Measurements from ENCODE around the gene KLHL15. TPM values are rescaled to one million over a fixed set of nuclear protein-coding genes. Genes with fewer than 3 reads are reported as not detected.

Gene KLHL15
- total RNA-seq, 1 experiment from 2014 or later: 14.7 TPM

DNA sequence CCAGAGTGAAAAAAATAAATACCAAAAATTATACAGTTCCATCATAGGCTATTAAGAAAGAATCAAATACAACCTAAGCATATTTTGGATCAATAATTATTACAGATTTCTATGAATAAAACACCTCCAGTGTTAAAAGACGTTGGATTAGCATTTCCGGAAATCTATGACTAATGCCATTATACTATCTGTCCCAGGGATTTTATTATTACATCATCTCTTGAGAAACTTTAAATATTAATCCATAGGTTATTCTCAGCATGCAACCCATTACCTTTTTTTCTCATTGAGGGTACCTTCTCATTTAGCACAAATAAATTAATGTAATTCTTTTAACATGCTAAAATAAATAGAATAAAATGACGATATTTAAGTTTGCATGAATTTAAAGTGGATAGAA is 74.6 kb downstream of the KLHL15 start:
- no peak for DNase-seq (ENCODE audit: low read depth)

GRCh38 chrX:23945206-23945605 is 81.8 kb downstream of the KLHL15 start:
- DNase-seq (ENCODE audit: low read depth): no peak

DNA sequence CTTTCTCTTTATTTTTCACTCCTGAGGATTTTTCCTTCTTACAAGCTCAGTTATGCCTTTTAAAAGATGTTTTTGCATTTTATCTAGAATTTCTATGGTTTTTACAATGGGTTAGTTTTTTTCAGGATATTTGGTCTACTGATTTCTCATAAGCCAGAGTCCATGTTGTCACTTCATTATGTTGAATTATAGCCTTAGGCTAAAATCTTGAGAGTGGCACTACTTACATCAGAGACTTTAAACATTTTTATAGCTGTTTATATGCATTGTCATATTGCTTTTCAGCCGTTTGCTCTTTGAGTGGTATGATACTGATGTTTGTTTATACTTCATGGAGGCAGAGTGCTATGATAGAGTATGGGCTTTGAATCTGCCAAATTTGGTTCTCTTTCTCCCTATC is 82.8 kb downstream of the KLHL15 start:
- DNase-seq (ENCODE audit: low read depth): no peak

- no peak for DNase-seq (ENCODE audit: low read depth)
Measured at GRCh38 chrX:23939203-23939602, 87.8 kb downstream of the KLHL15 start.

- no peak for DNase-seq (ENCODE audit: low read depth)
Measured at GRCh38 chrX:23938690-23939089, 88.3 kb downstream of the KLHL15 start.

DNA sequence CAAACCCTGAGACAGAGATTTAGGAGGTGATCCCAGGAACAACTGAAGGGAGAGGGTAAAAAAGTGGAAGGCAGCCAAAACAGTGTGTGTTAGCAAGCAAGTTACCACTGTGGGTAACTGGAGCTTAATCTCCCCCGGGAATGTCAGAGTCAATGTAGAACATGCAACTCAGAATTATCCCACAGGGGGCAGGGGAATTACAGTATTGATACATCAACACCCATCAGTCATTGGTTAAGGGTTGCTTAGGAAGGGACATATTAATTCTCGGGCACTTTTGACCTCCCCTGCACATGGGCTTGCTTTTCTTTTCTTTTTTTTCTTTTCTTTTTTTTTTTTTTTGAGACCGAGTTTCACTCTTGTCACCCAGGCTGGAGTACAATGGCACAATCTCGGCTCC is 89.9 kb downstream of the KLHL15 start:
- no peak for DNase-seq (ENCODE audit: low read depth)

DNA sequence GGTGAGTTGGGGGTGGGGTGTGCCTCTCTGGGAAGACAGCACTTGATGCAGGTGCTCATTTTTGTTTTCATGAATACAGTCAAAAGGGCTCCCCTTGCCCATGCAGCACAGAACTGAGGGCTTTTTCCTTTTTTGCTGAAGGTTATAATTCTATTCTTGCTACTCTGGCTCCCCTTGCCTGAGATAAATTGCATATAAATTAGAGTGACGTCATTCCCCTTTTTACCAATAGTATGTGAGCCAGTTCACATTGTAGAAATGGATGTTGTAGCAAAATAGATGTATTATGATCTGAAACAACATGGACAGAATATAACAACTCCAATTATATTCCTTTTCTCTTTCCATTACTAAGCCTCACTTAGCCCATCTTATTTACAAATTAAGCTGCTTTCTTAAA is 90.8 kb downstream of the KLHL15 start:
- DNase-seq (ENCODE audit: low read depth): no peak

DNA sequence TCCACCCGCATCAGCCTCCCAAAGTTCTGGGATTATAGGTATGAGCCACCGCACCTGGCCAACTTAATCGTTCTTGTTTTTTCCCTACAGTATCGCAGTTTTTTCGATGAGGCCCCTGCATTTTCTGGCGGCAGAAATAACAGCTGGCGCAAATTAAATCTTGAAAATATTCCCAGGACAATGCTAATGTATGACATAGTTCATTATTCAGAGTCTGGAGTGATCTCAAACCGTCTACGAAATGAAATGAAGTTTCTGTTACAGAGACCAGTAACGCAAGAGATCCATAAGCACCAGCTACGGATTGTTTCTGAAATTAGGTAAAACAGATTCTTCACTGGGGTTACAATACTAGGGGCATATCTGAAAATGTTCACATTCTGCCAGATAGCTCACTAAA is 91.9 kb downstream of the KLHL15 start:
- DNase-seq (ENCODE audit: low read depth): no peak

Other genes starting within 250 kb of the KLHL15 start
- gene SAT1, start 244.0 kb downstream of the KLHL15 start, total RNA-seq (2014; rRNA removed; shearing (Covaris generic)): 82.5 and 97.9 TPM in 2 replicates
- 40.1 and 41.8 TPM in 2 replicates for gene APOO, start 119.2 kb downstream of the KLHL15 start, total RNA-seq (2014; rRNA removed; shearing (Covaris generic))
- gene CXorf58, start 119.2 kb downstream of the KLHL15 start, total RNA-seq (2014; rRNA removed; shearing (Covaris generic)): not detected in 2 replicates
- 207 and 214 TPM in 2 replicates for gene EIF2S3, start 27.8 kb upstream of the KLHL15 start, total RNA-seq (2014; rRNA removed; shearing (Covaris generic))
- 36.9 and 37.6 TPM in 2 replicates for gene ZFX, start 122.5 kb upstream of the KLHL15 start, total RNA-seq (2014; rRNA removed; shearing (Covaris generic))